Spinal cord (tissue), 10 donors: ENCODE measurements around the gene AP1S1. TPM values are rescaled to one million over a fixed set of nuclear protein-coding genes. Genes with fewer than 3 reads are reported as not detected.

ENCODE experiments used
- DNase-seq, 6 donors: peaks; one replicate each; pipeline versions ENCODE4 v3.0.0 to v3.0.0-alpha.2; 2013 to 2015; ENCODE audit warnings: low spot score in 6 of 6, low read depth in 4 of 6
- H3K27ac ChIP-seq: one replicate; pipeline ENCODE4 v1.5.1; 2013; ENCODE audit warnings: low read depth, low read length, control low read depth
- H3K27me3 ChIP-seq: one replicate; pipeline ENCODE4 v1.6.1; 2013; ENCODE audit warnings: low read length; ENCODE audit not compliant: control insufficient read depth, insufficient read depth
- H3K36me3 ChIP-seq: one replicate; pipeline ENCODE4 v1.6.1; 2013; ENCODE audit warnings: low read length; ENCODE audit not compliant: control insufficient read depth, insufficient read depth
- H3K4me1 ChIP-seq: one replicate; pipeline ENCODE4 v1.6.1; 2013; ENCODE audit warnings: low read length; ENCODE audit not compliant: control insufficient read depth, insufficient read depth
- H3K4me3 ChIP-seq: one replicate; pipeline ENCODE4 v1.5.1; 2013; ENCODE audit warnings: low read depth, low read length, control low read depth
- H3K9me3 ChIP-seq: one replicate; pipeline ENCODE4 v1.6.1; 2013; ENCODE audit warnings: low read length; ENCODE audit not compliant: control insufficient read depth, insufficient read depth
- WGBS: methylation state at CpG from one replicate; pipeline ENCODE4 v1.1.5; 2013; ENCODE audit warnings: missing lambda C conversion rate; ENCODE audit not compliant: insufficient coverage; 5-methylcytosine and 5-hydroxymethylcytosine counted together
- polyA plus RNA-seq, 2 donors: library from polyadenylated mRNA; unstranded; fragments of 120-200 nt; gene quantifications; one replicate each; pipeline ENCODE4 v1.2.1, GENCODE V29; 2013; ENCODE audit not compliant: insufficient read length in 2 of 2
- small RNA-seq: library from RNA; depleted of rRNA; stranded (forward); fragments of <200 nt; gene quantifications from one replicate; pipeline ENCODE3, GENCODE V24; 2014; ENCODE audit warnings: low replicate concordance
- total RNA-seq, 2 donors: library from RNA; depleted of rRNA in 1 of 2; stranded (reverse); fragments of 120-200 nt in 1 of 2; fragments of >200 nt in 1 of 2; gene quantifications; one replicate each; pipeline versions ENCODE4 v1.2.3 to v1.2.4, GENCODE V29; 2013 to 2014
- donor health status: healthy.

Gene AP1S1
- total and polyA plus RNA-seq, 4 donors = 49.0 to 96.4 (median 84.3) TPM

GRCh38 chr7:101205901-101206664 lies 51.8 kb downstream of the AP1S1 start:
- no peak overlapping the region for H3K27ac ChIP-seq
- no peak for DNase-seq
- no peak overlapping the region for H3K4me3 ChIP-seq
- WGBS = 85% methylated on average over 28 of the region's 32 CpGs
- peaks cover 10% of the 10 kb centered on the region for H3K4me1 ChIP-seq
- H3K36me3 ChIP-seq = peaks cover 54% of the 10 kb centered on the region
- peaks cover 25% of the 10 kb centered on the region for H3K27me3 ChIP-seq
- no peaks in the 10 kb centered on the region for H3K9me3 ChIP-seq

- H3K4me3 ChIP-seq = no peak overlapping the region
- H3K9me3 ChIP-seq = no peaks in the 10 kb centered on the region
- peaks cover 59% of the 10 kb centered on the region for H3K36me3 ChIP-seq
- DNase-seq = no peak
- no peak overlapping the region for H3K27ac ChIP-seq
- peaks cover 20% of the 10 kb centered on the region for H3K27me3 ChIP-seq
- WGBS = 91% methylated on average over 15 of the region's 19 CpGs
- peaks cover 7% of the 10 kb centered on the region for H3K4me1 ChIP-seq
These were observed 52.4 kb downstream of the AP1S1 start for GRCh38 chr7:101206665-101207042.

GRCh38 chr7:101207459-101207858 lies 53.2 kb downstream of the AP1S1 start:
- Histone ChIP-seq H3K4me1 (no peaks in the 10 kb centered on the region), H3K9me3 (no peaks in the 10 kb centered on the region), H3K27ac (no peak overlapping the region), H3K36me3 (peaks cover 67% of the 10 kb centered on the region), H3K27me3 (peaks cover 11% of the 10 kb centered on the region), H3K4me3 (no peak overlapping the region)
- 91% methylated on average over 17 of the region's 17 CpGs for WGBS
- DNase-seq = no peak

GRCh38 chr7:101208794-101209193 lies 54.5 kb downstream of the AP1S1 start:
- H3K27me3 ChIP-seq = no peaks in the 10 kb centered on the region
- peaks cover 80% of the 10 kb centered on the region for H3K36me3 ChIP-seq
- H3K4me3 ChIP-seq = no peak overlapping the region
- no peak for DNase-seq
- H3K27ac ChIP-seq = no peak overlapping the region
- no peaks in the 10 kb centered on the region for H3K4me1 ChIP-seq
- no peaks in the 10 kb centered on the region for H3K9me3 ChIP-seq
- WGBS = 94% methylated on average over 8 of the region's 14 CpGs

GRCh38 chr7:101210143-101210542 lies 55.9 kb downstream of the AP1S1 start:
- 93% methylated on average over 12 of the region's 19 CpGs for WGBS
- Histone ChIP-seq H3K4me1 (no peaks in the 10 kb centered on the region), H3K9me3 (no peaks in the 10 kb centered on the region), H3K4me3 (no peak overlapping the region), H3K27me3 (no peaks in the 10 kb centered on the region), H3K36me3 (peaks cover 88% of the 10 kb centered on the region), H3K27ac (no peak overlapping the region)
- DNase-seq = no peak

Small RNA genes lying within 50 kb of the gene (small RNA-seq; reads per million reads assigned to genes)
- not detected for gene MIR4653

Other genes starting within 250 kb of the AP1S1 start
- gene MUC3A, start 204.9 kb upstream of the AP1S1 start, total RNA-seq = under 1 TPM; 0.17 to 0.40 TPM
- 1 to 10 TPM; 1.9 to 2.5 TPM for gene MUC3A, start 204.9 kb upstream of the AP1S1 start, polyA plus RNA-seq
- gene MUC12, start 184.9 kb upstream of the AP1S1 start, total RNA-seq = 1 to 10 TPM in 1 of 2 donors, under 1 TPM in 1; 0.59 to 1.4 TPM
- gene MUC12, start 184.9 kb upstream of the AP1S1 start, polyA plus RNA-seq = 1 to 10 TPM; 1.9 to 2.2 TPM
- not detected for gene MUC17, start 134.4 kb upstream of the AP1S1 start, total RNA-seq
- not detected for gene MUC17, start 134.4 kb upstream of the AP1S1 start, polyA plus RNA-seq
- 10 to 100 TPM in 1 of 2 donors, 1 to 10 TPM in 1; 6.0 to 10.9 TPM for gene TRIM56, start 69.0 kb upstream of the AP1S1 start, total RNA-seq
- gene TRIM56, start 69.0 kb upstream of the AP1S1 start, polyA plus RNA-seq = 1 to 10 TPM; 5.6 to 7.0 TPM
- 1 to 10 TPM; 1.9 to 2.1 TPM for gene SERPINE1, start 27.4 kb upstream of the AP1S1 start, total RNA-seq
- gene SERPINE1, start 27.4 kb upstream of the AP1S1 start, polyA plus RNA-seq = 1 to 10 TPM; 1.9 to 4.8 TPM
- 10 to 100 TPM in 1 of 2 donors, 1 to 10 TPM in 1; 7.9 to 19.9 TPM for gene VGF, start 11.1 kb downstream of the AP1S1 start, total RNA-seq
- gene VGF, start 11.1 kb downstream of the AP1S1 start, polyA plus RNA-seq = 10 to 100 TPM; 58.2 to 70.2 TPM
- gene NAT16, start 25.8 kb downstream of the AP1S1 start, total RNA-seq = under 1 TPM; 0.40 to 0.61 TPM
- gene NAT16, start 25.8 kb downstream of the AP1S1 start, polyA plus RNA-seq = 1 to 10 TPM; 6.9 to 7.5 TPM
- not detected for gene MOGAT3, start 46.6 kb downstream of the AP1S1 start, total RNA-seq
- under 1 TPM in 1 of 2 donors, not detected in 1; 0.12 TPM for gene MOGAT3, start 46.6 kb downstream of the AP1S1 start, polyA plus RNA-seq
- 10 to 100 TPM; 26.2 to 40.1 TPM for gene PLOD3, start 63.1 kb downstream of the AP1S1 start, total RNA-seq
- 10 to 100 TPM; 56.9 to 71.7 TPM for gene PLOD3, start 63.1 kb downstream of the AP1S1 start, polyA plus RNA-seq
- 10 to 100 TPM; 57.2 to 95.5 TPM for gene ZNHIT1, start 63.7 kb downstream of the AP1S1 start, total RNA-seq
- 10 to 100 TPM; 80.4 to 80.9 TPM for gene ZNHIT1, start 63.7 kb downstream of the AP1S1 start, polyA plus RNA-seq
- 1 to 10 TPM; 3.3 to 8.3 TPM for gene CLDN15, start 83.3 kb downstream of the AP1S1 start, total RNA-seq
- 10 to 100 TPM in 1 of 2 donors, 1 to 10 TPM in 1; 9.2 to 13.8 TPM for gene CLDN15, start 83.3 kb downstream of the AP1S1 start, polyA plus RNA-seq
- gene FIS1, start 90.6 kb downstream of the AP1S1 start, total RNA-seq = 100 to 1,000 TPM; 115 to 244 TPM
- gene FIS1, start 90.6 kb downstream of the AP1S1 start, polyA plus RNA-seq = 100 to 1,000 TPM; 211 to 232 TPM
- gene IFT22, start 167.3 kb downstream of the AP1S1 start, total RNA-seq = 10 to 100 TPM; 36.1 to 66.0 TPM
- 10 to 100 TPM; 59.8 to 64.4 TPM for gene IFT22, start 167.3 kb downstream of the AP1S1 start, polyA plus RNA-seq
- gene COL26A1, start 208.4 kb downstream of the AP1S1 start, total RNA-seq = 10 to 100 TPM; 15.4 to 17.4 TPM
- 10 to 100 TPM; 39.7 to 49.3 TPM for gene COL26A1, start 208.4 kb downstream of the AP1S1 start, polyA plus RNA-seq